ENCODE measurements around the gene SYNGAP1.

GRCh38 chr6:33424855-33425667, 5.2 kb downstream of the SYNGAP1 start:
- TF ChIP-seq CTCF (conservative IDR thresholded peaks at IDR 0.05; ENCODE audit: low read depth, low read length) (no peak), EZH2 (IDR thresholded peaks at IDR 0.05; ENCODE audit: borderline replicate concordance, low read depth, low read length, poor library complexity, severe bottlenecking) (no peak)

All from A673 (cell line).